Measurements from ENCODE around the gene BTBD16.

Gene BTBD16

DNA sequence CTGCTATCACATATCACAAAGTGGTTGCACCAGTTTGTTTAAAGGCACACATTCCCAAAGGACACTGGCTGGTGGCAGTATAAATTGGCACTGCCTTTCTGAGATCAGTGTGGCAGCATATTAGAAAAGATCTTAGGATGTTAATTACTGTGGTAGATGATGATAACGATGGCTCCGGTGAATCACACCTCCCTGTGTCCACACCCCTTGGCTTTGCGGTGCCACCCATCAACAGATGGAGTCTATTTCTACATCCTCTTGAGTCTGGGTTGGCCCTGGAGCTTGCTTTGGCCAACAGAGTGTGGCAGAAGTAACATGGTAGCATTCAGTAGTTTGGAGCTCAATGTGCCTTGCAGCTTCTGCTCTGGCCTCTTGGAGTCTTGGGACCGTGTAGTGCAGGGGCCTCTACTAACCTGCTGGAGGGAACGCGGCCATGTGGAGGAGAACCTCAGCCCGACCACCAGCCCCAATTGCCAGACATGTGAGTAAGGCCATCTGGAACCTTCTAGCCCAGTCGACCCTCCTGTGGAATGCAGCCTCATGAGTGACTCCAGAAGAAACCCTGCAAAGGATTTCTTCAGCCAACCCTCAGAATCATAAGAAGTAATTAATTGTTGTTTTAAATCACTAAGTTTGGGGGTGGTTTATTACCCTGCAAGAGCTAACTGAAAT, 76.2 kb downstream of the BTBD16 start:
- DNase-seq, result no peak

DNA sequence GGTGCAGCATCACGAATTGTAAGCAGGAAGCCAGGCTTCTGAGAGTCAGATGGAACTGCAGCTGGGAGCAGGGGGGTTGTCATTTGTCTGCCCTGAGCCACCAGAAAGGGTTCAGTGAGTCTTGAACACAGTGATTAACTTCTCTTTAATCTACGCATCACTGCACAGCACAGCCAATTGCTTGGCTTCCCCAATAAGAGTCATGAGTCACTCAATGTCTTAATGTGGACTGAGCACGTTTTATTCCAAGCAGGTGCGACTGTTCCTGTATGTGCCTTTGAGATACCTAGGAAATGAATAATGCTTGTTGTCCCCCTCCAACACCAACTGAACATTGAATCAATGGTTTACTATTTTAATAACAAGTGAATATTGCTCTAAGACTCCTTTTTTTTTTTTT, 77.4 kb downstream of the BTBD16 start:
- DNase-seq, result no peak

DNA sequence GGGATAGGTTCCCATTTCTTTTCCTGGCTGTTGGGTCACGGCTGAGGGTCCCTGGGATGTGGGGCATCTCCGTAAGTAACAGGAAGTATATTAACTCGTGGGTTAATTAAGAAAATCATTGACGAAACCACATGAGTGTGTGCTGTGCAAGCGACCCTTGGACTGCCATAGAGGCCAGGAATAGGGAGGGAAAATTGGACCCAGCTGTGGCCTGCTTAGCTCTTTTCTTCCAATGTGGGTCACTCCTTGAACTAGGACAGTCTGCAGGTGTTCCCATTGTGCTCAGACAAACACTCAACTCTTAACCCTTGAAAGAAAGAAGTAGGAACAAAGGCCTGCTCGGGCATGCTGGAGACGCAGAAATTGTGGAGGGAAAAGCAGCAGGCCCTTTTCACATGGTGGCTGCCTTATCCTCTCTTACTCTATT, 77.9 kb downstream of the BTBD16 start:
- DNase-seq, result no peak

DNA sequence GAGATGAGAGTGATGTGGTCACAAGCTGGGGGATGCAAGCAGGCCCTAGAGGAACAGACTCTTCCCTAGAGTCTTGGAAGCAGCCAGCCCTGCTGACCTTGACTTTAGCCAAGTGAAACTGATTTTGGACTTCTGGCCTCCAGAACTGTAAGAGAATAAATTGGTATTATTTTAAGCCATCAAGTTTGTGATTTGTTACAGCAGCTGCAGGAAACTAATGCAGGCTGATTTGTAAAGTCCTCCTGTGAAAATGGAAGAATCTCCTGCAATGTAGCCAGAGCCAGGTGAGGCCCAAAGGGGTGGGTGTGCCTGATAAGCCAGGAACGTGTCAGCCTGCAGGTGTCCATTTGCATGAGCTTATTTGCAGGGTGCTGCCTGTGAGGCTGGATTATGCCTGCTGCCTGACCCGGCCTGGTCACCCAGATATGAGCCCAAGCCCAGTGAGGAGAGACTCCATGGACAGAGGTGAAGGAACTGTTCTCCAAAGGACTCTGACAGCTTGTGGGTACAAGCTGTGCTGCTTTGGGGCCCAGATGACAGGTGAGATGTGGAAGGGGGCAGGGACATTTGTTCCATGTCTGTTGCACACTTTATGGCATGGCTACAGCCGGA, 78.8 kb downstream of the BTBD16 start:
- DNase-seq, result no peak

DNA sequence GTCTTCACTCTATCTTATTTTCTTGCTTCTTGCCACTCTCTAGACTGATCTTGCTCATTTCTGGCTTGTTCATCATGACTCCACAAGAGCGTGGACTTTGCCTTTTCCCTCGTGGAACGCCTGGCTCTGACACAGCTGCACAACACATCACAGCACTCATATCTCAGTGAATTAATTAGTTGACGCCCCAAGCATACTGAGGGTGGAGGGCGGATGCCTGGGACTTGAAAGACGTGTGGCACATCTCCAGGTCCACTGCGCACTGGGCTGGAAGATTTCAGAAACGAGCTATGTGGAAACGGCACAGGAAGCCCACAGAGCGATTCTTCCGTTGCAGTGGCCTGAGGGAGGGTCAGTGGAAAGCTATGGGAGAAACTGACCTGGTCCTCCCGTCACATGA, 79.8 kb downstream of the BTBD16 start:
- no peak for DNase-seq

DNA sequence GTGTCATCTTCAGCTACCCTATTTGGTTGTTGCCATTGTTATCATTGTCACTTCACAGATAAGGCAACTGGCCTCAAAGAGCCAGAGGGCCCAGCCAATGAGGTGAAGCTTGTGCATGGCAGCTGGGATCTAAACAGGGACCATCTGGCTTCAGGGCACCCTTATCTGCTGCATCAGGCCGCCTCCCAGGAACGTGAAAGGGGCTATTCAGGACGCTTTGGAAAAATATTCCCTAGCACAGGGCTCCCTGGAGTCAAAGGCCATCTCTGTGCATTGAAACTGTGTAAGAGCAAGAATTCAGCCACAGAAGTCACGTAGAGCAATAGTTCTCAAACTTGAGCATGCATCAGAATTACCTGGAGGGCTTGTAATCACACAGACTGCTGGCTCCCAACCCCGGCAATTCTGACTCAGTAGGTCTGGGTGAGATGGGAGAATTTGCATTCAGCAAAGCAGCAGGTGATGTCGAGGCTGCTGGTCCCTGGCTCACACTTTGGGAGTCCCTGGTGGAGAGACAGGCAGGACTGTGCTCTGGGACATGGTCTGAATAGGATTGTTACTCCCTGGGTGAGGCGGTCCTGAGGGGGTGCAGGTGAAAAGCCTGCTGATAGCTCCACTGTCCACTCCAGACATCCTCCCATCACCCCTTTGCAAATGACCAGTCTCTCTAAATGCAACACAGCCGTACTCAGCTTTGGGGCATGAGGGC, 81.9 kb downstream of the BTBD16 start:
- DNase-seq, result peak; percentile 16 to 57

DNA sequence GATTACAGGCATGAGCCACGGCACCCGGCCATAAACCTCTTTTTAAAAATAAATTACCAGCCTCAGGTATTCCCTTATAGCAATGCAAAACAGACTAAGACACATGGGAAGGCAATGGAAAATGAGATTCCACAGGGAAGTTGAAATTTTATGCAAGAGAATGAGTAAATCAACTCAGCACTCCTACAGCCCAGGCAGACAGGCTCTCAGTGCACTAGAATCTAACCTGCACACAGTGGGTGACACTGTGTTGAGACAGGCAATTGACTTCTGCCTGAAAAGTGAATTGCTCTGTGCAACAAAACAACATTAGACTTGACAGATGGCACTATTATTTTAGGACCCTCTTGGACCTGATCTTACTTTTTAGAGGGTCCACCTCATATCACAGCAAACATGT, 83.3 kb downstream of the BTBD16 start:
- DNase-seq, result peak in 1 of 2 experiments; percentile 11

DNA sequence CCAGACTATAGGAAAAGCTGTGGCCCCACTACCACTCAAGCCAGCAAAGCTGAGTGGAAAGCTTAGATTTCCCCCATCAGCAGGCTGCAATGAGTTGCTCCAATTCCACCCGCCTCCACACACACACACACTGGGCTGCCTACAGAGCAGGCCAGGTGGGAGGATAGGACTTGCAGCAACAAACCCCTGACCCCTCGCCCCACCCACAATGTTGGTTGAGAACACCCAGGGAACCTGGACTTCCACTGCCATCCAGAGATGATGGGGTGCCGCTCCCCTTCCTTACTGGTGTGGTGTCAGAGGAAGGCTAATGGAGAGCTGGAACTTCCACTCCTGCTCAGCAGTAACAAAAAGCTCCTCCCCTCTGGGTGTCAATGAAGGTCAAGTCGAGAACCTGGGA, 86.6 kb downstream of the BTBD16 start:
- DNase-seq, result no peak

DNA sequence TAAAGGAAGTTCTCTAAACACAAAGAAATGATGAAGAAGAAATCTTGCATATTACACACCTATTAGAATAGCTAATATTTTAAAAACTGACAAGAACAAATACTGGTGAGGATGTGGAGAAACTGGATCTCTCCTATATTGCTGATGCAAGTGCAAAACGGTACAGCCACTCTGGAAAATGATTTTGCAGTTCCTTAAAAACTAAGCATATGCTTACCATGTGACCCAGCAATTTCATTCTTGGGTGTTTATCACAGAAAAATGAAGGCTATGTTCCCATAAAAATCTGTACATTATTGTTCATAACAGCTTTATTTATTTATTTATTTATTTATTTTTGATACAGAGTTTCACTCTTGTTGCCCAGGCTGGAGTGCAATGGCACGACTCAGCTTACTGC, 88.5 kb downstream of the BTBD16 start:
- DNase-seq, result no peak

DNA sequence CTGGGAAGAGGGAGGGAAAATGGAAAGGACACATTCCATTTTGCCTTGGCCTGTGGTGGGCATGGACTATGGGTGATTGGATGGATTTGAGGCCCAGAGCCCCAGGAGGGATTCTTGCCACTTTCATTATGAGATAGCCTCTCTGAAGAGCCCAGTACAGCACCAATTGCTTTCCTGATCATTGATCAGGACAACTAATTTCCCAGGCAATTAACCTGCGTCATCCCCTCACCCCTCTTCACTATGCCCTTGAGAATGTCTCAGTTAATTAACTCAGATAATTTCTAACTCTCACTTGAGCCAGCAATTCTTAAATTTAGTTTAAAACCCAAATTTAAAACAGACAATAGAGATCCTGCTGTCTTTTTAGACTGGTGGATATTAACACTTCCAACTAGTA, 90.0 kb downstream of the BTBD16 start:
- DNase-seq, result no peak

DNA sequence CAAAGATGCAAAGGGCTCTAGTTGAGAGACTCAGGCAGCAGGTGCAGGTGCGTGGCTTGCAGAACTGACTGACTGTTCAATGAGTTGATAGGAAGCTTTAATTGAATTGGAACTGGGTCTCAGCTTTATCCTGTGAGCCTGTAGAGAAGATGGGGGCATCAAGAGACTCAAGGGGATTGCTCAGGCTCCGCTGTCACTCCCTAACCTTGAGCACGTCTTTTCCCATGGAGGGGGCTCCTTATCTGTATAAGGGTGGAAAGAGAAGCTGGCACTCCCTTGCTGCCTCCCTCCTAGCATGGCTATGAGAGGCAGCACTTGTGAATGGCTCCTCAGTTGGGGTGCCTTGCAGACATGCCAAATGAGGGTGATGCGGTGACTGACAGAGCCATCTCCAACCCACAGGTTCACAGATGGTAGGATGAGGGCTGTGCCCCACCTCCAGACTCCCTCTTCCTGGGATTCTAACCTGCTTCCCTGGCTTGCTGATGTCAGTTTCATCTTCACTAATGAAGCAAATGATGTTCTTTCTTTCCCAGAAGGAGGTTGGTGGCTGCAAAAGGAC, 91.0 kb downstream of the BTBD16 start:
- DNase-seq, result no peak

DNA sequence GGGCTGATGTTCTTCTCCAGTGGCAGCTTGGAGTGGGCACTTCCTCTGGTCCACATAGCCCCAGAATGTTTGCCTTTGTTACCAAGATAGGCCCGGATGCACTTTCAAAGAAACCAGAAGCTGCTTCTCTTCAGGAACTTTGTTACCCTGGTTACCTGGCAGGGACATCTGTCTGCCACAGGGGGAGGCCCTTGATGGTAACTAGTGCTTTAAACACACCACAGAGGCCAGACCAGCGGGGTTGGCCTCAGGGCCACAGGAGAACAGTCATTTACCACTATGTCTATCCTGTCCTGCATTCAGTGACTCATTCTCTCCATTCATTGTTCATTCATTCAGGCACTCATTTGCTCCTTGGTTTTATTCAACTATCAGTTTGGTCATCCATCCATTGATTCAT, 91.5 kb downstream of the BTBD16 start:
- no peak for DNase-seq

DNA sequence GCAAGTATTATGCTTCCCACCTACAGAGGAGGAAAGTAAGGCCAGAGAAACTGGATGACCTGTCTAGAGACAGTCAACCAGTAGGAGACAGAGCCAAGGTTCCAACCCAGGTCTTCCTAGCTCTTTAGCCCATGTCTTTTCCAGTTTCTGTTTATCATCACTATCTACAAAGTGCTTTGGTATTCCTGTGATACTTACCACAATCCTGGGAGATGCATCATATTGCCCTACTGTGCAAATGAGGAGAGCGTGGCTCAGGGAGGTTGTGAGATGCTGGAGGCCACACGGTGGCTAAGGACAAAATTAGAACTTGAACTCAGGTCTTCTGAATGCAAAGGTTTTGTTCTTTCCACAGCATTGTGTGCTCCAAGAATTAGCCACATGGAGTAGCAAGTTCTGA, 92.2 kb downstream of the BTBD16 start:
- no peak for DNase-seq

DNA sequence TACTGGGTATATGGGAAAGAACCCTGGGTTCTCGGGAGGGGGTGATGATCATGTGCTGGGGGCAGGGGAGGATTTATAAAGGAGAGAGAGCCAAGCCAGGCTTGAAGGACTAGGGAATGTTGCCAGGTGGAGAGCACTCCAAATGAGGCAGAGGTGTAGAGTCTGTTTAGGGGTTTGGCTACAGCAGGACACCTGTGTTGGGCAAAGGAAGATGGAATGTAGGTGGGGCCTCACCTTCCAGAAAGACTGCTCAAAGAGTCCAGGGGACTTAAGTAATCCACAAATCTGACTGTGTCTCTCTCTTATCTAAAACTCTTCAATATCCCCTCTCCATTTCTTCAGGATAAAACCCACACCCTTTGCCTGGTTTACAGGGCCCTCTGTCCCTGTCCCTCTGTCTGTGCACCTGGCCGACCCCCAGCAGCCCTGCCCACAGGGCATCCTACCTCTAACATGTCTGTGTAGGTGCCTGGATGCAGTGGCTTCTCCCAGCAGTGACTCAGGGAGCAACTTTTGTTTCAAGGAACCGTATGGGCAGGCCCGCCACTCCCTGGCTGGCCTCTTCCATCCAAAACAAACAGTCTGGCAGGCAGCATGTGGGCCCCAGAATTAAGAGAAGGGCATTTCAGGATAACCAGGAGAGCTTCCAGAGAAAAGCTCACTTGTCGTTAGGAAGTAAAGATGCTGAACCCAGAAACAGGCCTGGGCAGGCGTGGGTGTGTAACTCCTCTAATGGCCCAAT, 92.8 kb downstream of the BTBD16 start:
- DNase-seq, result no peak

DNA sequence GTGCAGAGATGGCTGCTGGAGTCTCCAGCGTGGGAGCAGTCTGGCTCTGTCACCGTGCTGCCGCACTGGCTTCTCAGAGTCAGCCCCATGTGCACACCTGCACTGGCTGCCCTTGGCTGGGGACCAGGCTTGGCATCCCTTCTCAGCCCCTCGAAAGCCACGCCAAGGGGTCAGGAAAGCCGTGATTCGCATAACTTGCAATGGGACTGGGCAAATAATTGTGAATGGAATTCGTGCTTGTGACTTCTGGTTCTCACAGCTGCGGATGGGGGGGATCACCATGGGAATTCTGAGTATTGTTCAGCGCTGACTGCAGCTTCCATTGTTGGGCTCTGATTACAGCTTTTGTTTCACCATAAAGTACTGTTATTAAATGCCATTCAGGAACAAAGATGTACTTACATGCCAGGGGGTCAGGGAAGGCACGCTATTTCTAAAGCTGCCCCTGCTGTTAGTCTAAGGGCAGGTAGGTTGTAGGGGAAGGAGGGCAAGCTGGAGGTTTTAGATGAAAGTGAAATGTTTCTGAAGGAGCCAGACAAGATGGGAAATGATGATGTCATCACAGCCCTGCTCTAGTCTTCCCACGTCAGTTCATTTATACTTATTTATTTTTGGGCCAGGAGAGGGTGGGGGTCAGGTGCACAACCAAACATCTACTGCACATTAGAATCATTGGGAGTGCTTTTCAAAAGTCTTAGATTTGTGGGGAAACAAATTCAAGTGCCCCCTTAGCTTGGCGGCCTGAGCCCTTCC, 97.6 kb downstream of the BTBD16 start:
- no peak for DNase-seq

DNA sequence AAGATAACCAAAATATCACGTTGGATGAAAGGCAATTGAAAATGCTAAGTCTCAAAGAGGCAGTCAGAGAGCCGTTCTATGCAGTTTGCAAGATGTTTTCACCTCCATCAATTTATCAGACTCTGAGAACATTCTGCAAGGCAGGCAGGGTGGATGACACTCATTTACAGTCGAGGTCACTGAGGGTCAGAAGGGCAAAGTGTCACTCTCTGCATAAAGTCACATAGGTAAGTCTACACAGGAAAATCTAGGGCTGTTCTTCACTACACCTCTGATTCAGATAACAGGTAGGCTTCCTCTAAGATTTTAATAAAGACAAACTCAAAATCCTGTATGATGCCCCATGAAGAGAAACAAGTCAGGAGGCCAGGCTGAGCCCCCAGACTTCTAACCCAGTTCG, 102.0 kb downstream of the BTBD16 start:
- DNase-seq, result no peak

DNA sequence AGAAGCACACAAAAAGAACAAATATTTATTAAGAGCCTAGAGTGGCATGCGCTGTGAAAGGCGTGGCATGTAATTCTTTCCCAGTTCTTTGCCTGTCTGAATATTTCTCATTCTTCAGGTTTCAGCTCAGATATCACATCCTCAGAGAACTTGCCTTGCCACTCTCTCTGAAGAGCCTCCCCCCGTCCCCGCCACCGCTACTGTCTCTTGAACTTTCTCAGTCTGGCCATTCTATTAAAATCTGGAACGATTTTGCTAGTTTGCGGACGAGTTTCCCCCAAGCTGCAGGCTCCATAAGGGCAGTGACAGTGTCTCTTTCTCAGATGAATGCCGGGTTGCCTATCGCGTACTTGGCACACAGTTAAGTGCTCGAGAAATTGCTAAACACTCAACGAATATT, 102.6 kb downstream of the BTBD16 start:
- peak in 1 of 2 experiments; percentile 1 for DNase-seq

DNA sequence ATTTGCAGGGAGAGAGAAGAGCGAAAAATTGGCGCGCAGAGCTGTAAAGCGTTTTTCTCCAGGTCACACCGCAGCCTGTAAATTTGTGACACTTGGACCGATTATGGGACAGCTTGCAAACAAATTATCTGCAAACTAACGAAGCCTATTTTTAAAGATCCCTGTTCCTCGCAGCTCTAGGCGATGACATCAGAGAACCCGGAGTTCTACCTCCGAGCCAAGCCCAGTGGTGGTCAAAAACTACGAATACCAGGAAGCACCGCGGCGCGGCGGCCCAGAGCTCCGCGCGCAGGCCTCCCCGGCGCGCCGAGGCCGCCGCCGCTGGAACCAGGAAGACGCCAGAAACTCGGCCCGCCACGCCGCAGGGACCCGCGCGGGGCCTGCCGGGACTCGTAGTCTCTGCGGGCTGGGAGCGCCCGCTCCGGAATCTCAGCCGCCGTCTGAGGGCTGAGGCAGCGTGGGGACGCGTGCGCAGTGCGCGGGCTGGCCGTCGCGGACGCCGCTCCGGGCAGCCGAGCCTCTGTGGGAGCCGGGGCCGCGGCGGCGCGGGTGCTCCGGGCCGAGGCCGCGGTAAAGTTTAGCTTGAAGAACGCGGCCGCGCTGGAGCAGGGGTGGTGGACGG, 103.3 kb downstream of the BTBD16 start, which contains the start of gene PLEKHA1:
PLEKHA1 (plus strand) TSS at position 472 of the 622 bp plus-strand sequence. CDS start 18,493 bp downstream, outside the sequence.
- peak; percentile 51 to 81 for DNase-seq

DNA sequence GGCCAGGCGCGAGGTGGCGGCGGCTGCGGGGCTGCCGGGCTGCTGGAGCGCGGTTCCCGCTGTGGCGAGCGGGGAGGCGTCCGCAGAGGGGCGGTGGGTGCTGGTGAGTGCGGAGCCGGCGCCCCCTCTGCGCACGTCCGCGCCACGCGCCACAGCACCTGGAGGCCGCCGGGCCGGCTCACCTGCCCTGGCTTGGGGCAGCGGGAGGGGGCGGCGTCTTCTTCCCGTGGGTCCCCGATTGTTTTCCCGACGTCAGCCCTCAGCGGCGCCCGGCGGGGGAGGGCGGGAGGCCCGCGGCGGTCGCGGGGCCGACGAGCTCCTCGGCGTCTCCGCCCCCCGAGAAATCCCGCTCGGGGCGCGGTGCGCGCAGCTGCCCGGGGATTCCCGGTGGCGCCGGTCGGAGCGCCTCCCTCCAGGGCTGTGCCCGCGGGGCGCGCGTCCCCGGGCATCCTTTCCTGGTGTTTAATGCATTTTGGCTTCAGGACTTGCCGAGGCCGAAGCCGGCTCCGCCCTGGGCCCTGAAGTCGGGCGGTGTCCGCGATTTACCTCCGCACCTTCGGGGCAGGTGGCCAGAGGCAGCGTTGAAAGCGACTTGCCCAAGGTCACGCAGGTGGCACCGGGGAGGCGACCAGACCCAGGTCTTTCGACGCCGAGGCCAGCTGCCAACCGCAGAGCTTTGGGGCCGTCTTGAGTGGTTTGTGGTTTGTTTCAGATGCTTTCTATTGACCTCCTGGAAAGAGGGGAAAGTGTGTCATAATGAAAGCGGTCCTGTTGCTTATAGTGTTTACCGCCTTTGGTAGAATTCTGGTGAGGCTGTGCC, 104.0 kb downstream of the BTBD16 start:
- DNase-seq, result peak in 1 of 2 experiments; percentile 11

DNA sequence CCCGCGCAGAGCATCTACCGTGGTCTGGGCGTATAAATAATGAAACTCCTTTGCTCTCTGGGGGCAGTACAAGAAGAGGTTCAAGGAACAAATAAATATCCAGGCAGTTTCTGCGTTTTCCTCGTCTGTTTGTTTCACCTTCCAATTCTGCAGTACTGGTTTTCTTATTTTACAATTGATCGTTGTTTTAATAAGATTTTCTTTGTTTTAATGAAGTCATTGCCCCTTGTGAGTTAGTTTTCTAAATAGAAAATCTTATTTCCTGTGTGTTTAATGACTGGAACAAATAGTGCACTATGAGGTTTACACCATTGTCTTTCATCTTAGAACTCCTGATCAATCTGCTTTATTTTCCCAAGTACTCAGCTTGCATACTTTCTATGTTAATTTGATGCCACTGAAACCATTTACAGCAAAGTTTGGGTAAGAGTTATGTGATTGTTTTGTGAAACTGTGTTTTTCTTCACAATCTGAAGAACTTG, 104.6 kb downstream of the BTBD16 start:
- DNase-seq, result no peak
